NCI-H146 (cell line): Measurements from ENCODE around the gene RNF115.
A peak's percentile ranks its signal among the peaks of the same experiment; 100 is the strongest.
"Not testable (repeated sequence)": the region's sequence is repeated elsewhere in the genome, so short reads cannot be mapped to it uniquely, and the experiment has no call there.

Experiments used
- DNase-seq: peaks from one replicate; lab custom pipeline; 2025; lab: John Stamatoyannopoulos, UW

The RNF115 gene

DNA sequence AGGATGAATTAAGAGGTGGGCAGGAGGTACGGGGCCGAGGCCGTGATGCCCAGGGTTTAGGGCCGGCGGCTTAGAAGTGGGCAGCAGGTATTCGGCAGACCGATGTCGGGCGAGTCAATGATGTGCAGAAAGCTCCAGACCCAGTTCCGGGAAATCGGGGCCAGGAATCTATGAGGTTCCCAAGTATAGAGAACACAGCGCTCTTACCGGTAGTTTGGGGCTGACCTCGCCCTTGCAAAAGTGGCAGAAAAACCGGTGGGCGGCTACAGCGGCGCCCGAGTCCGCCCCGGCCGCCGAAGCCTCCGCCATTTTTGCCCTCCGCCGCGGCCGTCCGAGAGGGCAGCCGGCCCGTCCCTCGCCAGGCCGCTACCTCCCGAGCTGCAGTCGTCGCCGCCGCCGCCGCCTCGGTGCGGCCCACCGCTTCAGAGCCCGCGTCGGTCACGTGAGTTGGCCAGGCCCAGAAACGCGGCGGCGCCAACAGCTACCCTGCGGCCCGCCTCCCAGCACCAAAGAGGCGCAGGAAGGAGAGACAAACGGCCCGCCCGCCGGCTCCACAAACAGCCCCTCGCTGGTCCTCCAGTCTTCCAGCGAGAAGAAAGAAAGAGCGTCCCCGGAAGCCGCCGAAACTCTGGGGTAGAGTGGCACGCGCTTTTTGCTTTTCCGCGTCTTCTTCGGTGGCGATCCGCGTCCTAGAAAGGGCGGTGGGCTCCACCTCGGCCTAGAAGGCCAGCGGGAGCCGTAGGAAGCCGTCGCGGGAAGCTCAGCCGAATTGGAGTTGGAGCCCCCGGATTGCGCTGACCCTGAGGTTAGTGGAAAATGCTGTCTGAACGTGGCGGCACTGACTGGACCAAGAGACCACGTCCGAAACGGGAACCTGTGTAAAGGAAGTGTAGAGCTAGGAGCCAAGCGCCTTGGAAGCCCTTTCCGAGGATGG, at the start of gene RNF115, which contains the start of gene POLR3C:
TSS of gene RNF115 (minus strand) at position 531 of the 934 bp plus-strand sequence. CDS start at position 309, 222 bp downstream.
TSS of gene POLR3C (plus strand) at position 636 of the 934 bp plus-strand sequence. CDS start 1,577 bp downstream, outside the sequence.
- peak; percentile 94 for DNase-seq

- DNase-seq, result no peak
Measured at GRCh38 chr1:145871994-145872924, 48.4 kb upstream of the RNF115 start.

GRCh38 chr1:145868232-145868631, 44.3 kb upstream of the RNF115 start:
- no peak for DNase-seq

GRCh38 chr1:145863282-145864018, 39.6 kb upstream of the RNF115 start:
- DNase-seq, result no peak

DNA sequence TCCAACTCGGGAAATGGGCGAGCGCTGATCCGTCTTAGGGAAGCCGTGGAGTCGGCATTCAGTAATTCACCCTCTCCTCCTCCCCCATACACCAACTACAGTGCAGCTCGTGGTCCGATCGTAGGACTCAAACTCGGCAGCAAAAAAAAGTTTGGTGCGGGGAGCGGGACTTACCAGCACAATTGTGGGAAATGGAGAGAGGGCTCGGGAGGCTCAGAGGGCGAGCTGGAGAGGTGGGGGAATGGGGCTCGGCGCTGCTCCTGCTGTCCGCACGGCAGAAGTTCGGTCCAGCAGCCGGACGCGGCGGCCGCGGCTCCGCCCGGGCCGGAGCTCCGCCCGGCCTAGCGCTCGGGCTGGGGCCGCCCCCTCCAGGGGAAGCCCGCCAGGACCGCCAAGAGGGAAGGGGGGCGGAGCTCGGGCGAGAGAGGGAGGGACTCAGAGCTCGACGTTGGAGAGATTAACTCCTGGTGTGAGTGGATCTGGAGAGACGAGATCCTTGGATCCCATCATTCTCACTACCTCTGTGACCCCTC, 35.7 kb upstream of the RNF115 start:
- DNase-seq, result peak; percentile 89

- peak; percentile 95 for DNase-seq
Measured at GRCh38 chr1:145858901-145859490, 35.1 kb upstream of the RNF115 start, which contains the start of gene PIAS3. TSS of gene PIAS3 (minus strand) at chr1:145859081. CDS start at chr1:145858990, 91 bp downstream.

DNA sequence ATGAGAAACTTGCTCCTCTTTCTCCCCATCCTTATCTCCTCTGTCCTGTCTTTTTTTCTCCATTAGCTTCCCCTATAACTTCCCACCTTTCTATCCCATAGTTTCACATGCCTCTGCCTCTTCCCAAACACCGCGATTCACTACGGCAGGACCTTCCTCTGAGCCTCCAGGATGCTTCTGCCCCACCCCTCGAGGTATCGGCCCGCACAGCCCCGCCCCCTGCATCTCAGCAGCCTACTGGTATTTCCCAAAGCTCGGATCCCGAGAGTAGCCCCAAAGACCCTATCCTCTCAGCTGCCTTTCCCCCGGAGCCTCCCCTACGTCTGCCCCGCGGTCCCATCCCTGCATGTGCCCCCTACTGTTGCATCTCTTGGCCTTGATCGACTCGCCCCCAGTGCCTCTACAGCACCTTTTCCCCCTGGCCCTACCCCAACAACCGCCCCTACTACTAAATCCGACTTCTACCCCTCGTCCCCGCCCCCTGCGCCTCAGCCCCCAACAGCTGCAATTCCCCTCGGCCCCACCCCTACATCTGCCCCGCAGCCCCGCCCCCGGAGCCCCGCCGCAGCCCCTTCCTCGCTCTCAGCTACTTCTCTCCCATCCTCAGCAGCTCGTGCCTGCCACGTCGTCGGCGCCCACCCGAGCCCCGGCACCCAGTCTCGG, 34.5 kb upstream of the RNF115 start:
- peak; percentile 73 for DNase-seq

- DNase-seq, result no peak
Measured at GRCh38 chr1:145857170-145857569, 33.3 kb upstream of the RNF115 start.

- DNase-seq, result no peak
Measured at GRCh38 chr1:145855426-145855948, 31.6 kb upstream of the RNF115 start.

GRCh38 chr1:145849356-145850160, 25.7 kb upstream of the RNF115 start:
- DNase-seq, result no peak

DNA sequence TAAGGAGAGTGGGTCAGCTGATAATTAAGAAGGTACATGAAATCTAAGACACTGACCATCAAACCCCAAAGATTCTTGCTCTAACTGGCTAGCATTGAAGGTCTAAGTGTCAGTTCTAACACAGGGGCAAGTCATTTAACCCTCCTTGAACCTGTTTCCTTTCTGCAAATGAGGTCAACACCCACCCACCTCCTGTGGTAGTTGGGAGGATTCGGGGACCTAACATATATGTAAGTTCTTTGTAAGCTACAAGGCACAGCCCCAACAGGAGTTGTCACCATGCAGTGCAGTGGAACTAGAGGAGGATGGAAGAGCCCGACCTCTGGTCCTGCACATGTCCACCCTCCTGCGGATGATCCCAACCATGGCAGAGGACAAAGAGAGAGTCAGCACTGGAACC, 23.9 kb upstream of the RNF115 start:
- DNase-seq, result no peak

- peak; percentile 50 for DNase-seq
Measured at GRCh38 chr1:145846201-145846612, 22.3 kb upstream of the RNF115 start.

GRCh38 chr1:145845514-145846161, 21.7 kb upstream of the RNF115 start, which contains the start of gene NUDT17:
TSS of gene NUDT17 (plus strand) at chr1:145845630. CDS start at chr1:145845641, 11 bp downstream.
- DNase-seq, result peak; percentile 84

DNA sequence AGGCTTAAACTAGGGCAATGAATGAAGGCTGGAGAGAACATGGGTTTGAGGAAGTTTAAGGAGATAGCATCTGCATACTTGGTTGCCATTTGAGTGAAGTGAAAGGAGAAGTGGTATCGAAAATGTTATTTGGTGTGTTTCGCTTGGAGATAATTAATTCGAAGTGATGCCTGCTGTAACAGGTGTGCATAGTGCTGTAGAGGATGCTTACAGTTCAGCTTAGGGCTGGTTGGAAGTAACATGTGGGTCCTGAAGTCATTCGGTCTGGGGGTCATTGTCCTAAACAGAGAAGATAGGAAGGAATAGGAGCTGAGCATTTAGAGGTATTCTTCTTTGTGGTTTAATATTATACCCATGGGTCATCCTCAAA, 21.2 kb upstream of the RNF115 start:
- no peak for DNase-seq

- DNase-seq, result no peak
Measured at GRCh38 chr1:145843031-145843430, 19.1 kb upstream of the RNF115 start.

GRCh38 chr1:145837656-145838055, 13.8 kb upstream of the RNF115 start:
- DNase-seq, result no peak

- DNase-seq, result not testable (repeated sequence)
Measured at GRCh38 chr1:145830810-145831209, 6.9 kb upstream of the RNF115 start.

DNA sequence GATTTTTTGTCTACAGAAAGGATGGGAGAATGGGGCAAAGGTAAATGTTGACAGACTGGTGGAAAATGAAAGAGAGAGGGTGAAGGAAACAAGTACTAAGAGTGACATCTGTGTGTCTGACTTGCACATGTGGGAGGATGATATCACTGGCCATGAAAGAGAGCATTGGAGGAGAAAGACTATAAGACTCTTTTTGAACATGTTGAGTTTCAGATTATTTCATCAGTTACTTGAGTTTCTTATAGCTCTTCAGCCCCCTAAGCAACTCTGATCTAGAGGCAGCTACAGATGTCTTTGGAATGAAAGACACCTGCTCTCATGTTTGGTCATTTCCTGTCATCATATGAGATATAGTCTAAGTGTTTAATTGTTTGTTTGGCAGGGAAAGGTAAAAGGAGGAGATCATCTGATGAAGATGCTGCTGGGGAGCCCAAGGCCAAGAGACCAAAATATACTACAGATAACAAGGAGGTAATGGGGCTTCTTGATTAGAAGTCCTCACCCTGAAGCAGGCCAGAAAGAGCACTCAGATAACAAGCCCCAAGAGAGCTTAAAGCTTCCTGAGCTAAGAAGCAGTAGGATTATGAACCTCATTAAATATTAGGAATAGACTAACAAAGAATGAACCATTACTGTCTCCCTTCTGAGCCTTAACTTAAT, 4.6 kb upstream of the RNF115 start:
- no peak for DNase-seq
